ENCODE measurements around the gene ZNF771. TPM values are rescaled to one million over a fixed set of nuclear protein-coding genes. Genes with fewer than 3 reads are reported as not detected.

ZNF771 gene
- total and polyA plus RNA-seq, 9 of the 15 experiments (the other 6 are each of a cell fraction or from before 2014, with no cell fraction given), result 1.5 to 12.6 (median 4.4) TPM

DNA sequence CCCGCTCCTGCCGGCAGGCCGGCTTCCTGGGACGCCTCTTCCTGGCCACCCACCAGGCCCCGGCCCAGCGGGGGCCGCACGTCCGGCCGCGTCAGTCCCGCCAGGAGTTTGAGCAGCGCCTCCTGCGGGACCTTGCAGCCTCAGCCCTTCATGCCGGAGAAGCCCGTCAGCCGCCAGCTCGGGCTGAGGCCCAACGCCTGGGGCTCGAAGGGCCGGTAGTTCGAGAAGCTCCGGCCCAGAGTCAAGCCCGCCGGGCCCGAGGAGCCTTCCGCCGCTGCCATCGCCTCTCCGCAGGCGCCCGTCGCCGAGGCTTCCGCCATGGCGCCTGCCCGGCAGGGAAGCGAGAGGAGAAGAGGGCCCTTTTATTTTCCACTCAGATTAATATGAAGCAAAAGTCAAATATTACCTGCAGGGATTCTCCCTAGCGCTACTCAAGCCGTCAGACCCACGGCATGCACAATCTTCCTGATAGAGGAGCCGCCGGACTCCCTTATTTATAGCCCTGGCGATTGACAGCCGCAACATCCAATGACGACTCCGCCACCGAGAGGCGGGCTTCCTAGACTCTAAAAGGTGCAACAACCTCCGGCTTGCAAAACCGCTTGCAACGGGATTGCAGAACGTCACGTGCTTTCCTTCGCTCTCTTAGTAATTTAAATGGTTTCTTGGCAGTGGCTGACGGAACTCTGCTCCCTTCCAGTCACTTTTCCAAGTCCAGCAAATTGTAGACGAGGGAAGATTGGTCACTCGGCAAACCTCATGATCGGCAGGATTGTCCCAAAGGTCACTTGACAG, 38.2 kb downstream of the ZNF771 start, which contains the start of gene SEPHS2 (continued):
- TF ChIP-seq USF2 (CRISPR knock-in tag; IDR thresholded peaks at IDR 0.05) (peak; percentile 87), CBX3 (IDR thresholded peaks at IDR 0.05; ENCODE audit: borderline replicate concordance in 1 of 2, low read length in 2 of 2) (peak in 1 of 2 experiments; percentile 85; a peak in 2 of 3 replicates), BRD4 (IDR thresholded peaks at IDR 0.05) (no peak; the same call in 1 of the 2 replicates), ZNF143 (CRISPR knock-in tag; IDR thresholded peaks at IDR 0.05) (no peak), KLF6 (CRISPR knock-in tag; IDR thresholded peaks at IDR 0.05; ENCODE audit: borderline replicate concordance) (no peak; the same call in 1 of the 2 replicates), SMARCE1 (IDR thresholded peaks at IDR 0.05) (no peak; the same call in 1 of the 2 replicates), AFF4 (CRISPR knock-in tag; IDR thresholded peaks at IDR 0.05) (peak; percentile 79; the same call in 1 of the 2 replicates), POLR3G (IDR thresholded peaks at IDR 0.05; ENCODE audit: extremely low read depth, insufficient read length, insufficient replicate concordance) (no peak), HNRNPH1 (optimal IDR thresholded peaks at IDR 0.05; ENCODE audit: low read depth, low read length) (no peak), CXXC5 (CRISPR knock-in tag; IDR thresholded peaks at IDR 0.05) (peak; percentile 77), ZNF699 (CRISPR knock-in tag; IDR thresholded peaks at IDR 0.05; ENCODE audit: insufficient replicate concordance) (no peak), SMAD1 (IDR thresholded peaks at IDR 0.05; ENCODE audit: low read depth, low read length, partially characterized antibody) (peak; percentile 85), CHD4 (IDR thresholded peaks at IDR 0.05; ENCODE audit: insufficient read depth, insufficient replicate concordance, low read depth, low read length, poor library complexity, severe bottlenecking) (no peak)
- TF ChIP-seq, protein P1, sequence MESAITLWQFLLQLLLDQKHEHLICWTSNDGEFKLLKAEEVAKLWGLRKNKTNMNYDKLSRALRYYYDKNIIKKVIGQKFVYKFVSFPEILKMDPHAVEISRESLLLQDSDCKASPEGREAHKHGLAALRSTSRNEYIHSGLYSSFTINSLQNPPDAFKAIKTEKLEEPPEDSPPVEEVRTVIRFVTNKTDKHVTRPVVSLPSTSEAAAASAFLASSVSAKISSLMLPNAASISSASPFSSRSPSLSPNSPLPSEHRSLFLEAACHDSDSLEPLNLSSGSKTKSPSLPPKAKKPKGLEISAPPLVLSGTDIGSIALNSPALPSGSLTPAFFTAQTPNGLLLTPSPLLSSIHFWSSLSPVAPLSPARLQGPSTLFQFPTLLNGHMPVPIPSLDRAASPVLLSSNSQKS (CRISPR knock-in tag; IDR thresholded peaks at IDR 0.05), result no peak

Data from K562 (cell line).